22Rv1 (cell line): ENCODE data around the gene TBC1D25.

Experiments used
- H3K27ac ChIP-seq: fragments of 450-650 bp; 2 replicates; pipeline ENCODE4 v1.5.1; 2017
- ZFX ChIP-seq: fragments of 450-650 bp; IDR thresholded peaks from 2 replicates; pipeline ENCODE4 v1.6.1; 2017; ENCODE audit warnings: antibody characterized with exemption, borderline replicate concordance
- TF ChIP-seq, protein P1 (sequence below): fragments of 450-650 bp; IDR thresholded peaks from 2 replicates; pipeline ENCODE4 v1.5.1; 2017; ENCODE audit warnings: mild to moderate bottlenecking

TBC1D25 gene

DNA sequence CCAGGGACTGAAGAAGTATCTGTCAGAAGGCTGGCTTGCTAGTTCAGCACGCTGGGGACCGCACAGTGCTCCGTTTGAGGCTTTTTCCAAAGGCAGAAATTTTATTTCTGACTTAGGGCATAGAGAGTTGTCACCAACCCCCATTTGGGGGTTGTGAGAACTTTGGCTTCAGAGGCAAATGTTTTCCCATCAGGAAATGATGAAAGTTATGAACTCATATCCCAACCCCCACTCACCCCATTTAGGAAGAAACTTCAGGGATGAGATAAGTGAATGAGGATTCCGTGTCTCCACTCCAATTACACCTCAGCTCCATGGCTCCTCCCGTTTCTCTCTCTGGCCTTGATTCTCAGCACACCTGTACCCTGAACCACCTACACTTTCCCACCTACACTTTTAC, 53.5 kb downstream of the TBC1D25 start:
- TF ChIP-seq ZFX = no peak
- TF ChIP-seq, protein P1, sequence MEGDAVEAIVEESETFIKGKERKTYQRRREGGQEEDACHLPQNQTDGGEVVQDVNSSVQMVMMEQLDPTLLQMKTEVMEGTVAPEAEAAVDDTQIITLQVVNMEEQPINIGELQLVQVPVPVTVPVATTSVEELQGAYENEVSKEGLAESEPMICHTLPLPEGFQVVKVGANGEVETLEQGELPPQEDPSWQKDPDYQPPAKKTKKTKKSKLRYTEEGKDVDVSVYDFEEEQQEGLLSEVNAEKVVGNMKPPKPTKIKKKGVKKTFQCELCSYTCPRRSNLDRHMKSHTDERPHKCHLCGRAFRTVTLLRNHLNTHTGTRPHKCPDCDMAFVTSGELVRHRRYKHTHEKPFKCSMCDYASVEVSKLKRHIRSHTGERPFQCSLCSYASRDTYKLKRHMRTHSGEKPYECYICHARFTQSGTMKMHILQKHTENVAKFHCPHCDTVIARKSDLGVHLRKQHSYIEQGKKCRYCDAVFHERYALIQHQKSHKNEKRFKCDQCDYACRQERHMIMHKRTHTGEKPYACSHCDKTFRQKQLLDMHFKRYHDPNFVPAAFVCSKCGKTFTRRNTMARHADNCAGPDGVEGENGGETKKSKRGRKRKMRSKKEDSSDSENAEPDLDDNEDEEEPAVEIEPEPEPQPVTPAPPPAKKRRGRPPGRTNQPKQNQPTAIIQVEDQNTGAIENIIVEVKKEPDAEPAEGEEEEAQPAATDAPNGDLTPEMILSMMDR = no peak
- no peak overlapping the region for H3K27ac ChIP-seq

GRCh38 chrX:48595929-48596328, 56.4 kb downstream of the TBC1D25 start:
- no peak overlapping the region for H3K27ac ChIP-seq

DNA sequence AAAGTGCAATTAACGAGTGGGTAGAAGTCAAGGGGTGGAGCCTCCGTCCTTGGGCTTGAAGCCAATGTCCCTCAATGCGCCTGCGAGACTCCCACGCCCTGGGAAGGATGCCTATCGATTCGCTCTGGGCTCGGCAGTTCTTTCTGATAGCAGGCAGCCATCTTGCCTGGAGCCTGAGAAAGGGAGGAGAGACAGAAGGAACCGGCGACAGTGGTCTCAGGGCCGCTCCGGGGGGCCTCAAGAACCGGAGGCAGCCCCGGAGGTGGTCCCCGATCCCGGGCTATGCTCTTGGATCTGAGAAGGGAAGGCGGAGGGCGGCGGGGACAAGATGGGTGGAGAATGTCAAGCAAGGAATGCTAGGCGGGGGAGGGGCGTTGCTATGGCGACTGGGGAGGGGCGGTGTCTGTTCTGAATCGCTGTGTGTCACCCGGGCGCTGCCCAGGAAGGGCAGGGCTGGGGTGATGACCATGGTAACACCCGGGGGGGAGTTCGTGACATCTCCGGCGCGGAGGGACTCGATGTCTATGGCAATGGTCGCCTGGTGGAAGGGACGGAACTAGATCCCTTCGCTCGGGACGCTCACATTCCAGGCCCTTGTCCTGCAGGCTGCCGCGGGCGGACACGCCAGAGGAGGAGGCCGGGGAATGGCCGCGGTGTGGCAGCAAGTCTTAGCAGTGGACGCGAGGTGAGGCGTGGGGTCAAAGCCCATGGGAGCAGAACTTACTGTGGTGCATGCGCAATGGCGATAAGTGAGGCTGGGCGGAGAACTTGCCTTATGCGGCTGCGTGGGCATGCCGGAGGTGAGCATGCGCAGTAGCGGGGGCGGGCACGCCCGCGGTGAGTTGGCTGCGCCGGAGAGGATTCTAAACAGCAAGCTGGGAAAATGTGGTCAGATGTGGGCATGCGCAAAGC, 58.1 kb downstream of the TBC1D25 start, which contains the start of gene WDR13:
TSS of gene WDR13 (plus strand) at position 140 of the 912 bp plus-strand sequence. CDS start at position 645, 505 bp downstream.
- TF ChIP-seq ZFX = no peak
- TF ChIP-seq, protein P1 = no peak
- H3K27ac ChIP-seq = peak within 1 kb of the TSS; percentile 93

More at GRCh38 chrX:48595929-48596328, 56.4 kb downstream of the TBC1D25 start:
- TF ChIP-seq, protein P1 = no peak
- no peak for TF ChIP-seq ZFX

DNA sequence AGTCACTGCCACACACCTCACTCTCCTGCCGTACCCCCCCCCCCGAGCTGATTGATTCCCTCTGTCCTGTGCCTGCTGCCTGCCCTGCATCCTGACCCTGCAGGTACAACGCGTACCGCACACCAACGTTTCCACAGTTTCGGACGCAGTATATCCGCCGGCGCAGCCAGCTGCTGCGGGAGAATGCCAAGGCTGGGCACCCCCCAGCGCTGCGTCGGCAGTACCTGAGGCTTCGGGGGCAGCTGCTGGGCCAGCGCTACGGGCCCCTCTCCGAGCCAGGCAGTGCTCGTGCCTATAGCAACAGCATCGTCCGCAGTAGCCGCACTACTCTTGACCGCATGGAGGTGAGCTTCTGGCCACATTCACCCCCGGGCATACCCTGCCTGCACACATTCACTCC, 59.1 kb downstream of the TBC1D25 start:
- no peak for TF ChIP-seq ZFX
- TF ChIP-seq, protein P1 = no peak

GRCh38 chrX:48599341-48599740, 59.8 kb downstream of the TBC1D25 start:
- no peak for TF ChIP-seq ZFX
- TF ChIP-seq, protein P1 = no peak
- H3K27ac ChIP-seq = no peak overlapping the region

More for the DNA sequence above, 59.1 kb downstream of the TBC1D25 start:
- H3K27ac ChIP-seq = peak overlapping the region; percentile 93

GRCh38 chrX:48600226-48600625, 60.7 kb downstream of the TBC1D25 start:
- H3K27ac ChIP-seq = no peak overlapping the region
- TF ChIP-seq ZFX = no peak
- TF ChIP-seq, protein P1 = no peak
